HepG2 (cell line): ENCODE measurements around the gene PSMB3. TPM values are rescaled to one million over a fixed set of nuclear protein-coding genes. Genes with fewer than 3 reads are reported as not detected.

ENCODE experiments used
- ASH2L ChIP-seq: fragments of 300-600, 200-600 bp; sonication (generic); IDR thresholded peaks from 2 replicates; pipeline ENCODE4 v1.7.0; 2017; ENCODE audit warnings: low read depth, mild to moderate bottlenecking, moderate library complexity, mixed read lengths, low read length; ENCODE audit not compliant: insufficient read length
- EEA1 ChIP-seq: sonication (generic); formaldehyde crosslinking; IDR thresholded peaks from 2 replicates; pipeline ENCODE4 v1.5.1; 2020; ENCODE audit warnings: mild to moderate bottlenecking, missing genetic modification reagents, borderline replicate concordance
- EED ChIP-seq: sonication (generic); formaldehyde crosslinking; IDR thresholded peaks from 2 replicates; pipeline ENCODE4 v1.5.0; 2020; ENCODE audit warnings: mild to moderate bottlenecking, missing genetic modification reagents
- GATAD1 ChIP-seq: IDR thresholded peaks from 2 replicates; pipeline ENCODE4 v1.6.1; 2016; ENCODE audit warnings: missing genetic modification reagents, missing compliant biosample characterization
- HOXA3 ChIP-seq: sonication (generic); formaldehyde crosslinking; IDR thresholded peaks from 2 replicates; pipeline ENCODE4 v1.5.0; 2020; ENCODE audit warnings: missing genetic modification reagents
- KLF16 ChIP-seq, 2 experiments: sonication (generic) in 1 of 2; formaldehyde crosslinking in 1 of 2; IDR thresholded peaks; 2 replicates each; pipeline versions ENCODE4 v1.6.1 to v1.8.0; 2016 to 2023; ENCODE audit warnings: missing genetic modification reagents in 2 of 2, missing compliant biosample characterization in 1 of 2
- MAZ ChIP-seq, 2 experiments: sonication (generic) in 1 of 2; formaldehyde crosslinking in 1 of 2; IDR thresholded peaks; 2 replicates each; pipeline versions ENCODE4 v1.5.0 to v1.6.1; 2012 to 2020; ENCODE audit warnings: low read depth in 2 of 2, mild to moderate bottlenecking in 2 of 2, borderline replicate concordance in 1 of 2, improper control_type of control experiment in 1 of 2, low read length in 1 of 2, missing genetic modification reagents in 1 of 2, moderate library complexity in 1 of 2
- RAD51 ChIP-seq: fragments of 450-650 bp; IDR thresholded peaks from 2 replicates; pipeline ENCODE4 v1.6.1; 2016; ENCODE audit warnings: borderline replicate concordance
- RXRB ChIP-seq: IDR thresholded peaks from 2 replicates; pipeline ENCODE4 v1.6.1; 2016; ENCODE audit warnings: borderline replicate concordance, missing genetic modification reagents, missing compliant biosample characterization
- TCF7 ChIP-seq: sonication (generic); IDR thresholded peaks from 2 replicates; pipeline ENCODE4 v1.6.1; 2016; ENCODE audit warnings: antibody characterized with exemption, low read depth
- ZBTB7B ChIP-seq: sonication (generic); formaldehyde crosslinking; IDR thresholded peaks from 2 replicates; pipeline ENCODE4 v1.4.0; 2020; ENCODE audit warnings: missing genetic modification reagents
- ZNF326 ChIP-seq: sonication (generic); formaldehyde crosslinking; IDR thresholded peaks from 2 replicates; pipeline ENCODE4 v1.4.0; 2020; ENCODE audit warnings: missing genetic modification reagents, borderline replicate concordance
- ZNF510 ChIP-seq: sonication (generic); formaldehyde crosslinking; IDR thresholded peaks from 2 replicates; pipeline ENCODE4 v1.4.0; 2020; ENCODE audit warnings: low read depth, mild to moderate bottlenecking, missing genetic modification reagents
- ZNF512 ChIP-seq: sonication (generic); formaldehyde crosslinking; IDR thresholded peaks from 2 replicates; pipeline ENCODE4 v1.4.0; 2020; ENCODE audit warnings: mild to moderate bottlenecking, missing genetic modification reagents
- ZNF775 ChIP-seq: sonication (generic); formaldehyde crosslinking; IDR thresholded peaks from 2 replicates; pipeline ENCODE4 v1.4.0; 2020; ENCODE audit warnings: missing genetic modification reagents, mild to moderate bottlenecking, moderate library complexity, borderline replicate concordance
- ZSCAN9 ChIP-seq: IDR thresholded peaks from 2 replicates; pipeline ENCODE4 v1.6.1; 2016; ENCODE audit warnings: borderline replicate concordance
- polyA plus RNA-seq, 8 experiments: library from polyadenylated mRNA; depleted of rRNA in 3 of 8; stranded (reverse) in 7 of 8; unstranded in 1 of 8; fragments of >200 nt; fragmentation: Illumina TruSeq in 4 of 8; extraction: Trizol in 4 of 8; gene quantifications; 2 replicates each; pipeline versions ENCODE4 v1.2.1 to v1.2.3, GENCODE V29; 2011 to 2016; ENCODE audit warnings: low read depth in 4 of 8, missing spikeins in 1 of 8, mixed read lengths in 1 of 8; ENCODE audit not compliant: insufficient read depth in 1 of 8
- total RNA-seq, 5 experiments: library from RNA; depleted of rRNA; stranded (reverse); fragments of >200 nt; fragmentation: Illumina TruSeq; extraction: Trizol; gene quantifications; 2 replicates each; pipeline ENCODE4 v1.2.3, GENCODE V29; 2016; ENCODE audit warnings: low read depth in 1 of 5
- TF ChIP-seq, protein P1 (sequence below): sonication (generic); formaldehyde crosslinking; IDR thresholded peaks from 2 replicates; pipeline ENCODE4 v1.4.0; 2020; ENCODE audit warnings: missing genetic modification reagents, borderline replicate concordance
- TF ChIP-seq, protein P2 (sequence below): sonication (generic); formaldehyde crosslinking; IDR thresholded peaks from 2 replicates; pipeline ENCODE4 v1.5.1; 2020; ENCODE audit warnings: missing genetic modification reagents, mild to moderate bottlenecking, borderline replicate concordance
- TF ChIP-seq, protein P3 (sequence below): sonication (generic); formaldehyde crosslinking; IDR thresholded peaks from 2 replicates; pipeline ENCODE4 v1.5.0; 2020; ENCODE audit warnings: mild to moderate bottlenecking, missing genetic modification reagents

PSMB3 gene
- total and polyA plus RNA-seq, 2 of the 13 experiments (the other 11 are each of a cell fraction or from before 2014, with no cell fraction given), result 366 to 517 TPM

GRCh38 chr17:38705803-38706504 lies 46.6 kb upstream of the PSMB3 start (continued):
- TF ChIP-seq ZNF775, result no peak
- TF ChIP-seq RXRB, result peak; percentile 64
- TF ChIP-seq EEA1 (CRISPR knock-in tag), result no peak
- TF ChIP-seq RAD51, result no peak
- TF ChIP-seq, protein P1, sequence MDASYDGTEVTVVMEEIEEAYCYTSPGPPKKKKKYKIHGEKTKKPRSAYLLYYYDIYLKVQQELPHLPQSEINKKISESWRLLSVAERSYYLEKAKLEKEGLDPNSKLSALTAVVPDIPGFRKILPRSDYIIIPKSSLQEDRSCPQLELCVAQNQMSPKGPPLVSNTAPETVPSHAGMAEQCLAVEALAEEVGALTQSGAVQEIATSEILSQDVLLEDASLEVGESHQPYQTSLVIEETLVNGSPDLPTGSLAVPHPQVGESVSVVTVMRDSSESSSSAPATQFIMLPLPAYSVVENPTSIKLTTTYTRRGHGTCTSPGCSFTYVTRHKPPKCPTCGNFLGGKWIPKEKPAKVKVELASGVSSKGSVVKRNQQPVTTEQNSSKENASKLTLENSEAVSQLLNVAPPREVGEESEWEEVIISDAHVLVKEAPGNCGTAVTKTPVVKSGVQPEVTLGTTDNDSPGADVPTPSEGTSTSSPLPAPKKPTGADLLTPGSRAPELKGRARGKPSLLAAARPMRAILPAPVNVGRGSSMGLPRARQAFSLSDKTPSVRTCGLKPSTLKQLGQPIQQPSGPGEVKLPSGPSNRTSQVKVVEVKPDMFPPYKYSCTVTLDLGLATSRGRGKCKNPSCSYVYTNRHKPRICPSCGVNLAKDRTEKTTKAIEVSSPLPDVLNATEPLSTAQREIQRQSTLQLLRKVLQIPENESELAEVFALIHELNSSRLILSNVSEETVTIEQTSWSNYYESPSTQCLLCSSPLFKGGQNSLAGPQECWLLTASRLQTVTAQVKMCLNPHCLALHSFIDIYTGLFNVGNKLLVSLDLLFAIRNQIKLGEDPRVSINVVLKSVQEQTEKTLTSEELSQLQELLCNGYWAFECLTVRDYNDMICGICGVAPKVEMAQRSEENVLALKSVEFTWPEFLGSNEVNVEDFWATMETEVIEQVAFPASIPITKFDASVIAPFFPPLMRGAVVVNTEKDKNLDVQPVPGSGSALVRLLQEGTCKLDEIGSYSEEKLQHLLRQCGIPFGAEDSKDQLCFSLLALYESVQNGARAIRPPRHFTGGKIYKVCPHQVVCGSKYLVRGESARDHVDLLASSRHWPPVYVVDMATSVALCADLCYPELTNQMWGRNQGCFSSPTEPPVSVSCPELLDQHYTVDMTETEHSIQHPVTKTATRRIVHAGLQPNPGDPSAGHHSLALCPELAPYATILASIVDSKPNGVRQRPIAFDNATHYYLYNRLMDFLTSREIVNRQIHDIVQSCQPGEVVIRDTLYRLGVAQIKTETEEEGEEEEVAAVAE (CRISPR knock-in tag), result no peak
- 0 out of 2 replicates have a peak, but pooled peaks have one; percentile 3 for TF ChIP-seq HOXA3
- no peak for TF ChIP-seq ZNF326 (CRISPR knock-in tag)
- no peak for TF ChIP-seq GATAD1 (CRISPR knock-in tag)
- peak; percentile 43 for TF ChIP-seq ASH2L
- TF ChIP-seq KLF16 (CRISPR knock-in tag; IDR thresholded peaks at IDR 0.05), result peak in 1 of 2 experiments; percentile 52; a peak in 1 of 4 replicates
- TF ChIP-seq, protein P2, sequence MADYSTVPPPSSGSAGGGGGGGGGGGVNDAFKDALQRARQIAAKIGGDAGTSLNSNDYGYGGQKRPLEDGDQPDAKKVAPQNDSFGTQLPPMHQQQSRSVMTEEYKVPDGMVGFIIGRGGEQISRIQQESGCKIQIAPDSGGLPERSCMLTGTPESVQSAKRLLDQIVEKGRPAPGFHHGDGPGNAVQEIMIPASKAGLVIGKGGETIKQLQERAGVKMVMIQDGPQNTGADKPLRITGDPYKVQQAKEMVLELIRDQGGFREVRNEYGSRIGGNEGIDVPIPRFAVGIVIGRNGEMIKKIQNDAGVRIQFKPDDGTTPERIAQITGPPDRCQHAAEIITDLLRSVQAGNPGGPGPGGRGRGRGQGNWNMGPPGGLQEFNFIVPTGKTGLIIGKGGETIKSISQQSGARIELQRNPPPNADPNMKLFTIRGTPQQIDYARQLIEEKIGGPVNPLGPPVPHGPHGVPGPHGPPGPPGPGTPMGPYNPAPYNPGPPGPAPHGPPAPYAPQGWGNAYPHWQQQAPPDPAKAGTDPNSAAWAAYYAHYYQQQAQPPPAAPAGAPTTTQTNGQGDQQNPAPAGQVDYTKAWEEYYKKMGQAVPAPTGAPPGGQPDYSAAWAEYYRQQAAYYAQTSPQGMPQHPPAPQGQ, result no peak
- TF ChIP-seq, protein P3, sequence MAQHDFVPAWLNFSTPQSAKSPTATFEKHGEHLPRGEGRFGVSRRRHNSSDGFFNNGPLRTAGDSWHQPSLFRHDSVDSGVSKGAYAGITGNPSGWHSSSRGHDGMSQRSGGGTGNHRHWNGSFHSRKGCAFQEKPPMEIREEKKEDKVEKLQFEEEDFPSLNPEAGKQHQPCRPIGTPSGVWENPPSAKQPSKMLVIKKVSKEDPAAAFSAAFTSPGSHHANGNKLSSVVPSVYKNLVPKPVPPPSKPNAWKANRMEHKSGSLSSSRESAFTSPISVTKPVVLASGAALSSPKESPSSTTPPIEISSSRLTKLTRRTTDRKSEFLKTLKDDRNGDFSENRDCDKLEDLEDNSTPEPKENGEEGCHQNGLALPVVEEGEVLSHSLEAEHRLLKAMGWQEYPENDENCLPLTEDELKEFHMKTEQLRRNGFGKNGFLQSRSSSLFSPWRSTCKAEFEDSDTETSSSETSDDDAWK, result no peak
- 0 out of 2 replicates have a peak, but pooled peaks have one; percentile 70 for TF ChIP-seq ZBTB7B (CRISPR knock-in tag)
- TF ChIP-seq EED, result no peak
- no peak for TF ChIP-seq ZNF512 (CRISPR knock-in tag)
- TF ChIP-seq MAZ (IDR thresholded peaks at IDR 0.05; ENCODE audit: borderline replicate concordance, low read depth, low read length), result peak; percentile 25; the same call in 1 of the 2 replicates
- TF ChIP-seq MAZ (CRISPR knock-in tag; IDR thresholded peaks at IDR 0.05; ENCODE audit: low read depth), result no peak; the same call in 1 of the 2 replicates
- no peak for TF ChIP-seq ZNF510
- 0 out of 2 replicates have a peak, but pooled peaks have one; percentile 35 for TF ChIP-seq TCF7
- TF ChIP-seq ZSCAN9 (CRISPR knock-in tag), result no peak; the same call in 1 of the 2 replicates
